NCI-H524 treated with DMSO at 0.1 percent for 48 hours (cell line): ENCODE measurements around the gene COX6B2.
"Not testable (repeated sequence)": the region's sequence is repeated elsewhere in the genome, so short reads cannot be mapped to it uniquely, and the experiment has no call there.

Source experiments
- DNase-seq: peaks from one replicate; lab custom pipeline; 2025; lab: John Stamatoyannopoulos, UW

The COX6B2 gene

GRCh38 chr19:55341595-55342531 lies 12.7 kb downstream of the COX6B2 start:
- no peak for DNase-seq

DNA sequence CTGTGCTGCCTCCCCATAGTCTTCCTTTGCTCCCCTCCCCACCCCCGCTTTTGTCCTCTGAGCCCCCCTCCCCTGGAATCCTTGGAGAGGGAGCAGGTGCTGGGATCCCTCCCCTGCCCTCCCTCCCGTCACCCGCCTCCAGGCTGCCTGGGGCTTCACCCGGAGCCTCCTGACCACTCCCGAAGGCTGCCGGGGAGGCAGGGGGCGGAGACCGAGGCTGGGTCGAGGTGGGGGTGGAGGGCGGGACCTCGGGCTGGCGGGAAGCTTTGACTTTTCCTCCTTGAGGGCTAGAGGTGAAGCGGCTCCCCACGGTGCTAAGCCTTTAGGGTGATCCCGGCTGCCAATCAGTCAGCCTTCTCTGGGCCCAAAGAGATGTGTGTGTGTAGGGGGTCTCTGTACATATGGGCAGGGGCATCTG lies 13.3 kb downstream of the COX6B2 start:
- DNase-seq = peak; percentile 16

GRCh38 chr19:55340784-55341147 lies 13.8 kb downstream of the COX6B2 start:
- DNase-seq = peak; percentile 16

- DNase-seq = no peak
Observed at GRCh38 chr19:55339889-55340783, 14.4 kb downstream of the COX6B2 start.

DNA sequence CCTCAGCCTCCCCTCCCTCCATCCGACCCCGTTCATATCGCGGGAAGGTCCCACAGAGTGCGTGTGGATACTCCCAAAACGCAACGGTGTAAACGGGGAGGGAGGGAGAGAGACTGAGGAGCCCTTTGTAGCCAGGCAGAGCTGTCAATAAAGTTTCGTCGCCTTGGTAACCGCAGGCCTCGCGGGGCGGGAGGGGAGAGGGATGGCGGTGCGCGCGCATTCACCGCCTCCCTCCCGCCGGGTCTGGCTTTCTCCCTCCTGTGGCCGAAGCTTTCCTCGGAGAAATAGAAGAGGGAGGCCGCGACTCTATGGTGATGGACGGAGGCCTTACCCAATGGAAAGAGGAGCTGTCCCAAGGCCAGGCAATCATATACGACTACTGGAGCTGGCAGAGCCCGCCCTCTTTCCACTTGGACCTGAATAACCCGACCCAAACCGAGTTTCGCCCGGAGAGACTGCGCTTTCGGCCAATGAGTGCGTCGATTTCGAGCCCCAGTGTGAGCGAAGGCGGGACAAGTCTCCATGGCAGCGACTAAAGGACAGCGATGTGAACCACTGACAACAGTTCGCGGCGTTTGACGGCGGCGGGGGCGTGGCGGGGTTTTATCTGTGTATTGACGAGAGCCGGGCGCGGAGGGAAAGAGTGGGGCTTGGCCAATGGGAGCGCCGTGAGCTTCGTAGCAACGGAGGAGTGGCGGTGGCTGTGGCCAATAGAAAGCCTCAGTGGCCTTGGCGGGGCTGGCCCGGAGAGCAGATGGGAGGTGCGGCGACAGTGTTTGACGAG lies 15.2 kb downstream of the COX6B2 start, which contains the start of gene KMT5C:
KMT5C (plus strand) TSS at position 772 of the 784 bp plus-strand sequence. CDS start 2,061 bp downstream, outside the sequence.
- DNase-seq = peak; percentile 100

GRCh38 chr19:55336101-55336500 lies 18.4 kb downstream of the COX6B2 start:
- no peak for DNase-seq

DNA sequence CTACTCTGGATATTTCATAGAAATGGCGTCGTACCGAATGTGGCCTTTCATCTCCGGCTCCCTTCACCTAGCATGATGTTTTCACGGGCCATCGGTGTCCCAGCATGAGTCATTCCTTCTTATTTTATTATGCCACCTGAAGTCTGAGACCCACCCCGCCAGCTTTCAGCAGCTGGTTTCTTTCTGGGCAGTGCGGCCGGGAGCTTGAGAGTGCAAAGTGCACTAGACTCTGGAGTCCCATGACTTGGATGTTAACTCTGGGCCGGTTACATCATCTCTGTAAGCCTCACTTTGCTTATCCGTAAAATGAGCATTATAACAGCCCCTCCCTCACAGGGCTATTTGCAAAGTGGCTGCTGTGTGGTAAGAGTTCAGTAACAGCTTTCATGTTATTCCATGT lies 20.6 kb downstream of the COX6B2 start:
- no peak for DNase-seq

GRCh38 chr19:55329791-55330190 lies 24.7 kb downstream of the COX6B2 start:
- DNase-seq = not testable (repeated sequence)

- not testable (repeated sequence) for DNase-seq
Observed at GRCh38 chr19:55328774-55329318, 25.7 kb downstream of the COX6B2 start.

DNA sequence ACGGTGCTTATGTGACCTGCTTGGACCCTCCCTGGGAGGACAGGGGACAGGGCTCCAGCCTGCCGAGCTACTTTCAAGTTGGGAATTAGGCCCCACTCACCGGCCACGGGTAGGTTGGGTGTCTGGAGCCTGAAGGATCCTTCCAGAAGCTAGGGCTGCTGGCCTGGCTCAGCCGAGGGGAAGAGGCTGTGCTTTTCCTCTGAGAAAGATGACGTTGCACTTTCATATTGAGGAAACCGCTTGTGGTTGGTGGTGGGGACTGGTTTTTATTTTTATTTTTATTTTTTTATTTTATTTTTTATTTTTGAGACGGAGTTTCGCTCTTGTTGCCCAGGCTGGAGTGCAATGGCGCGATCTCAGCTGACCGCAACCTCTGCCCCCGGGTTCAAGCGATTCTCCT lies 29.3 kb downstream of the COX6B2 start, which contains the start of gene TMEM150B:
TMEM150B (minus strand) TSS at position 170 of the 400 bp plus-strand sequence. CDS start 4,305 bp downstream, outside the sequence.
- DNase-seq = no peak

DNA sequence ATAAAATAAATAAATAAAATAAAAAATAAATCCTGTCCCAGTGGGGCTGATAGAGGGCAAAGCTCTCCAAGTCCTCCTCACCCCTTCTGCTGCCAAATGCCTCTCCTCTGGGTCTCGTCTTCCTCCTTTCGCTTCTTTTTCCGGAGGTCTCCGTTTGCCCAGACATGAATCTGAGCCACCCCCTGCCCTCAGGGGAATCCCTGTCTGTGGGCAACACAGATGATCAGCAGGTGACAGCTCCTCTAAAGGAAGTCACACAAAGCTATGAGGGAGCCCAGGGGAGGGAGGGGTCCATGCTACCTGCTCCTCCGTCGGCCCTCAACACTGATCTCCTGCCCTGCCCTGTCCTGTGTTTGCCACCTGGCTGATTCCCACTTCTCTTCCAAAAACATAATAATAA lies 29.9 kb downstream of the COX6B2 start:
- no peak for DNase-seq

DNA sequence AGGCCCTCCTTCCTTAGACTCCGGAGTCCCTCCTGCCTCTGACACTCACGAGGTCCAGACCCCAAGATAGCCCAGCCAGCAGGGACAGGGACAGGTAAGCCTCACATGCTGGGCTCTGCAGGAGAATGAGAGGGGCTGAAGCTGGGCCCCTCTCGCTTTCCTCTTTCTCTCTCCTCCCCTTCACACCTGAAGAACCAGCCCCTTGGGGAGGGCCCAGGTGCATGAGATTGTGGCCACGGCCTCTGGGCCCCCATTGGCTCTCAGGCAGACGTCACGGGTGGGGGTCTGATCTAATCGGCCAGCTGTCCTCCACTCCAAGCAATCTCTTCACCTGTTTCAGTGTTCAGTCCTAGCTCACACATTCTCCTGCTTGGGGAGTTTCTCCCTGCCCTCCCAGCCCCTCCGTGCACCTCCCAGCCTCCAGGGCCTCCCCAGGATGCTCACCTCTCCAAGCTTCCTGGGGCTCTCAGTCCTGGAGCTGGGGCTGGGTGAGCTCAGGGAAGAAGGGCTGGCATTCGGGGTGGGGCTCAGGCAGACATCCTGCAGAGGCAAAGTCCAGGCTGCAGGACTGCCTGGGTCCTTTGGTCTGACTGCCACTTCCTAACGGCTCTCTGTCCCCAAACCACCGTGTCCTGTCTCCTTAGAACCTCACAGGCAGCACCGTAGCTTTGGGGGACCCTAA lies 32.2 kb downstream of the COX6B2 start:
- DNase-seq = no peak

- DNase-seq = no peak
Observed at GRCh38 chr19:55321466-55322137, 32.9 kb downstream of the COX6B2 start.

DNA sequence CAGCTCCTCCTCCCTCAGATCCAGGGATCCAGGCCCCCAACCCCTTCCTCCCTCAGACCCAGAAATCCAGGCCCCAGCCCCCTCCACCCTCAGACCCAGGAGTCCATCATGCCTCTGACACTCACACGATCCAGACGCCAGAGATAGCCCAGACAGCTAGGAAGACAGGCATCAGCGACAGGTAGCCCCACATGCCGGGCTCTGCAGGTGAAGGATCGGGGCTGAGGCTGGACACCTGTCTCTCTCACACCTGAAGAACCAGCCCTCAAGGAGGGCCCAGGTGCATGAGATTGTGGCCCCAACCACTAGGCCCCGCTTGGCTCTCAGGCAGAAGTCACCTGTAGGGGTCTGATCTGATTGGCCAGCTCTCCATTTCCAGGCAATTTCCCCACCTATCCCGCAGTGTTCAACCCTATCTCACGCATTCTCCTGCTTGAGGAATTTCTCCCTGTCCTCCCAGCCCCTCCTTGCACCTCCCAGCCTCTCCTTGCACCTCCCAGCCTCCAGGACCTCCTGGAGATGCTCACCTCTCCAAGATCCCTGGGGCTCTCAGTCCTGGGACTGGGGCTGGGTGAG lies 33.6 kb downstream of the COX6B2 start:
- no peak for DNase-seq

DNA sequence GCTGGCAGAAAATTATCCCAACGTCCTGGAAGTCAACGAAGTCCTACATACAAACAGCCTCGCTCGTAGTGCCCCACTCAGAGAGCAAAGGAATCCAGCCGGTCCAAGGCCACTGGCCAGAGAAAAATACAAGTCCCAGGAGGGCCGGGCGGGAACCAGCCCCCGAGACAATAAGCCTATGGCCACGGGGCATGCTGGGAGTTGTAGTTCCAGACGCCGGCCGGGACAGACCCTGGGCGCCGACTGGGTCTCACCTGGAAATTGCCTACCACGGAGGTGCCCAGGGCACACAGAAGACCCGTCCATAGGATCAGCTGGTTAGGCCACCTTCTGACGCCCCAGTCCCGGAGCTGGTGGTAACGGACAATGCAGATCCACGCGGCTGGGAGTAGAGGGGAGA lies 34.7 kb downstream of the COX6B2 start:
- DNase-seq = no peak

DNA sequence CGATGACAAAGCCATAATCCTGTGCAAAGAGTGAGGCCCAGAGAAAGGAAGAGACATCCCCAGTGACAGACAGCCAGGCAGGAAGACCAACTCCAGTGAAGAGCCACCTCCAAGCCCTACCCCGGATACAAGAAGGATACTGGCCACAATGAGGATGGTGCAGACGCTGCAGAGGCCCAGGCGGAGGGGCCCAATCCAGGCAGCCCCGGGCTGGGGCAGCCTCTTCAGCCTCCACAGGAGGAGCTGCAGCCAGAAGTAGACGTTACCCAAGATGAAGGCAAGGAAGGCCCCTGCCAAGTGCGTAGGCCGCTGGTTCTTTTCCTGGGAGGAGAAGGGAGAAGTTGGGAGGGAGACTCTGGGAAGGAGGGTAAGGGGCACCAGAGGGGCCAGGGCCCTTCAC lies 37.9 kb downstream of the COX6B2 start:
- no peak for DNase-seq

DNA sequence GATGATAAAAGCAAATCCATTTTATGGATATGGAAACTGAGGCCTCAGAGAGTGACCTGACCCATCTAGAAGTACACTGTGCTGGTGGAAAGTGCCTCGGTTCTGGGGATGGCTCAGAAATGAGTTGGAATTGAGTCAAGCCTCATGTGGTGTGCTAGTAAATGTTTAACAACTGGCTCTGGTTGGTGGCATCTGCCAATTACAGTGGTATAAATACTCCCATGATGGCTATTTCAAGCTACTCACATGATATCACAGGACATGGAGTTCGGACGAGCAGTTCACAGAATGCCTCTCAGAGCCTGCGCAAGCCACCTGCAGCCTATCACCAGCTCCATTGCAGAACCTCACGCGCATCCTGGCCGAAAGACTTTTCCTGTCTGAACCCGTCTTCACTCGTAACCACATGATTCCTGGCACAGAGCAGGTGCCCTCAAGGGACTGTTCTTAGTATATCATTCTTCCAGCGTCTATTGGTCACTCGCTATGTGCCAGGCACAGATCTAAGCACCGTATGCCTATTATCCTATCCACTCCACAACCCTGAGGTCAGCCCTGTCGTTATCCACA lies 38.5 kb downstream of the COX6B2 start:
- DNase-seq = no peak

DNA sequence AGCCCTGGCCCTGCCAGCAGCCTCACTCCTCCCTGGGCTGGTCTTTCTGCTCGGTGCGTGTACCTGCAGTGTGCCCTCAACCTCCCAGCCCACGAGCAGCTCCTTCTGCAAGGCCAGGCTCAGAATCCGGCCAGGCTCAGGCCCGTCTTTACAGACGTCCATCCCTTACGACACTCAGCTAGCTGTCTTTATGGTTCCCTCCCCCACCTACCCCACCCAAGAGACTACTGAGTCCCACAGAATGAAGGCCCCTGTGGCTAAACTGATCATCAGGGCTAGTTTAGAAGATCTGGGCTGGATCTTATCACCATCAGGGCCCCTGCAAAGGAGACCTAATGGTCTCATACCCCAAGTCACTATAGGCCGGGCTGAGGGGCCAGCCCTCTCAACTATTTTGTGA lies 40.1 kb downstream of the COX6B2 start:
- DNase-seq = no peak
